Measurements from ENCODE around the gene VGF.

The VGF gene

GRCh38 chr7:101185258-101185839 is 20.0 kb upstream of the VGF start:
- DNase-seq, result no peak

DNA sequence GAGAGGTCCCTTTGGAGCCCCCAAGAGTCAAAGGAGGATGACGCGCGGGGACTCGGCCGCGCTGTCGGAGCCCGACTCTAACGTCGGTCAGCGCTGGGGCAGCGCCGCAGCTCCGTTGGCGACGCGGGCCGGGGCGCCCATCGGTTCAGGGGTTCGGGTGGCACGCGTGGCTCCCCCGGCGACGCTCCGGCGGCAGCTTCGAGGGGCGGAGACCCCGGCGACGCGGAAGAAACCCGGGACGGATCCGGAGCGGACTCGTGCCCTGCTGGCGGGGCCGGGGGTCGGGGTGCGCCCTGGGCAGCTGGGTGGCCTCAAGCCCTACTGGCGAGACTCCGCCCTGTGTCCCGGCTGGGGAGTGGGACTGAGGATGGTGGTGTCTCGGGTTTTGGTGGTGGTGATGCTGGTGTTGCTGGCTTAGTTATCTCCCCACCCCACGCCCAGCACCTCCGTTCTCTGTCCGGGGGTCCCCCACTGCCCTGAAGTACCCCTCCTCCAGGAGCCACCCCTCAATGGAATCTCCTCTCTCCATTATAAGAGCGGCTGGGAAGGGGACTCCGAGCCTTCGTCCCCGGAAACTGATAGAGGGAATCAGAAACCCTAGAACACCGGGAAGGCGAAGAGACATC is 14.9 kb upstream of the VGF start, which contains the start of gene NAT16:
TSS of gene NAT16 (minus strand) at position 164 of the 626 bp plus-strand sequence. CDS start 5,486 bp downstream, outside the sequence.
- DNase-seq, result no peak

GRCh38 chr7:101179713-101180112 is 14.3 kb upstream of the VGF start:
- no peak for DNase-seq

DNA sequence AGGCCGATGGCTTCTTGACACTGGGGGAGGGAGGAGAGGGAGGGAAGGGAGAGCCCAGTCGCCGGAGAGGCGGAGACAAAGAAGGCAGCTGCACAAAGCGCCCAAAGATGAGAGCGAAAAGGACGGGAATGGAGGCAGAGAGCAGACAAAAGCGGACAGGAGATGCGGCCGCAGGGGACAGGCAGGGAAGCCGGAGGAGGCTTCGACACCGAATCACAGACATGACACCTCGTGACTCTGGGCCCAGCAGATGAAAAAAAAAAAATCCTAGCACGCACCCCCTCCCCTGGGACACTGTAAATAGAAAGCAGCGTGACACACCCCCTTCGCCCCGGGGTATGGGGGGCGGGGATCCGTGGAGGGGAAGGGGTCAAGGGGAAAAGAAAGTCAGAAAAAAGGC is 13.7 kb upstream of the VGF start:
- DNase-seq, result no peak

DNA sequence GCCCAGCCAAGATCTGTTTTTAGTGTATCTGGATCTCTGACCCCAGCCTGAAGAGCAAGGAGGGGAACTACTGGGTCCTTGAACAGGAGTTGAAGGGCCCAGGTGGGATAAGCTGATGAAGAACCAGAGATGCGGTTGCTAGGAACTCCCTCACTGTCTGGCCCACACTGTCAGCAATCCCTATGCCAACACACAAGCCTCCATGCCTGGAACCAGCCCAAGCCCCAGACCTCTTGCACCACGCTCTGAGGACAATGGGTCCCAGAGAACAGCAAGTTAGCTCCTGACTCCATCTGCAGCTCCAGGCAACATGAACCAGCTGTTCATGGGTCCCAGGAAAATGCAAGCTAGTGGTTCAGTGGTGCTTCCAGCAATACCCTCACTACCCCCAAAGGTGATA is 12.3 kb upstream of the VGF start:
- no peak for DNase-seq

DNA sequence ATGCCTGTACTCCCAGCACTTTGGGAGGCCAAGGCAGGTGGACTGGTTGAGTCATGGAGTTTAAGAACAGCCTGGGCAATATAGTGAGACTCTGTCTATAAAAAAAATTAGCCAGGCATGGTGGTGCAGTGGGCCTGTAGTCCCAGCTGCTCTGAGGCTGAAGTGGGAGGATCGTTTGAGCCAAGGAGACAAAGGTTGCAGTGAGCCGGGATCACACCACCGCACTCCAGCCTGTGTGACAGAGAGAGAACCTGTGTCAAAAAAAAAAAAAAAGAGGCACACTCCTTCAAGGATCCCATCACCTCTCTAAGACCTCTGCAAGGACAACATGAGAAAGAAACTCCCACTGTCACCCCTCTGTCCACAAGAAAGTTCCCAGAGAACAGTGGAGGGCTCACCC is 10.3 kb upstream of the VGF start:
- DNase-seq, result no peak

- no peak for DNase-seq
Measured at GRCh38 chr7:101174322-101174854, 9.0 kb upstream of the VGF start.

- DNase-seq, result peak; percentile 70
Measured at GRCh38 chr7:101173752-101174244, 8.4 kb upstream of the VGF start.

GRCh38 chr7:101172854-101173751 is 7.7 kb upstream of the VGF start:
- DNase-seq, result peak; percentile 72

GRCh38 chr7:101172005-101172853 is 6.9 kb upstream of the VGF start:
- no peak for DNase-seq

- no peak for DNase-seq
Measured at GRCh38 chr7:101171442-101171837, 6.1 kb upstream of the VGF start.

GRCh38 chr7:101170617-101171441 is 5.5 kb upstream of the VGF start:
- DNase-seq, result no peak

DNA sequence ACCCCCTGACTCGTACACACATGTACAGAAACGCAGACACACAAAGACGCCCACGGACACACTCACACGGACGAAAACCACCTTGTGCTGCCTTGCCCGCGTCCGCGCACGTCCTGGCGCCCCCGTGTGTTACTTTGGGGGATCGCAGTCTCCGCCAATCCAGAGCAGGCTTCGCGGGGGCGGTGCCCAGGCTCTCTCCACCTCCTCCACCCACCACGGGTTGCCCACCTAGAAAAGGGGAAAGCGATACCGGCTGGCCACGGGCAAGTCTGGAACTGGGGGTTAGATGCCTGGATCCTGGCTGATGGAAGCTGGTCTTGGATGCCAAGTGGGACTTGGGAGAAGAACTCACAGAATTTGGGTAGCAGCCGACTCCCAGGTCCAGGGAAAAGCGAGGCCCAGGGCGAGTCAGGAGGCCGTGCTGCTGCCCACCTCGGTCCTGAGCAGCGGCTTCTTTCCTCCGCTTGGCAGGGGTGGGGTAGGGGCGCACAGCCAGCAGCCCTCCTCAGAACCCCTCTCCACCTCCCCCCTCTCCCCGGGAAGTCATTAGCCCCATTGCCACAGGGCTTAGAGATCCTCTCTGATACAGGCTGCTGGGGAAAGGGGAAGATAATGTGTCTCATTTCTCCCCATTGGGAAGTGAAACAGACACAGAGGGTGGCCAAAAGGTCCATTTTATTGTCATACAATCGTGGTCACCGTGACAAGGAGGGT is 4.6 kb upstream of the VGF start:
- peak; percentile 82 for DNase-seq

GRCh38 chr7:101169110-101169837 is 3.9 kb upstream of the VGF start:
- no peak for DNase-seq

DNA sequence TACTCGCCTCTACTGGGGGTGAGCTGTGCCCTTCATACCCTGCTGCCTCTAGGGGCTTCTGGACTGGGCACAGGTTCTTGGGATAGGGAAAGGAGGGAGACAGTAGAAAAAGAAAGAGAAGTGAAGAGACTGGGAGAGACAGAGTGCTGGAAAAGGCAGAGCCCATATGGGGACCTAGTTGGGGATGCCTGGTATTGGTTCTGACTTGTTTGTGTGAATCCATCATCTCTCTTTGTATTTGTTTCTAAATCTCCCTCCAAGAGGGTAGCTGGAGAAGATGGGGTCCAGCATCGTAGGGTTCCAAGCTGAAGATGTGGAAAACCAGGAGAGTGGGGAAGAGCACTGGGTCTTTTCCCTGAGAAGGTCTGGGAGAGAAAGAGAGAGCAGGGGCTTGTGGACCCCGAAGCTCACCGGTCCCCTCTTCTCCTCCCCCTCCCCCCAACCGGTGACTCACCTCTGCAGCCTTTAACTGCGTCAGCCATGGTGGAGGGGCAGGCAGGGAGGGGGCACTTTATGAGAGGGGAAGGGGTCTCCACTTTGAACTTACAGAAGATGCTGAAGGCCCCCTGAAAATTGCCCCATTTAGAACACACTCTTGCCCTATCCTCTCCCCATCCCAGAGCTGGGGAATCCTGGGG is 3.2 kb upstream of the VGF start:
- DNase-seq, result no peak

GRCh38 chr7:101167645-101168411 is 2.5 kb upstream of the VGF start:
- DNase-seq, result no peak

GRCh38 chr7:101166909-101167644 is 1.7 kb upstream of the VGF start:
- DNase-seq, result no peak

- no peak for DNase-seq
Measured at GRCh38 chr7:101166648-101166908, 1.2 kb upstream of the VGF start.
